PFSK-1 (cell line): ENCODE measurements around the gene GSE1.

Source experiments
- FOXP2 ChIP-seq: optimal IDR thresholded peaks from 2 replicates; pipeline ENCODE3; 2011; ENCODE audit warnings: borderline replicate concordance, control low read depth, inconsistent platforms; ENCODE audit not compliant: insufficient read depth; ENCODE audit errors: extremely low read length, extremely low read depth
- POLR2AphosphoS5 ChIP-seq: IDR thresholded peaks from 2 replicates; pipeline ENCODE4 v1.6.1; 2012; ENCODE audit warnings: low read depth, mild to moderate bottlenecking, control low read depth, low read length, moderate library complexity
- REST ChIP-seq, 2 experiments: IDR thresholded peaks; 2 replicates each; pipeline versions ENCODE4 v1.6.1 to v1.8.0; 2011 to 2012; ENCODE audit warnings: low read depth in 2 of 2, low read length in 2 of 2, control low read depth in 1 of 2, inconsistent platforms in 1 of 2, mild to moderate bottlenecking in 1 of 2, moderate library complexity in 1 of 2; ENCODE audit not compliant: insufficient read depth in 1 of 2
- SIN3A ChIP-seq: IDR thresholded peaks from 2 replicates; pipeline ENCODE4 v1.6.1; 2012; ENCODE audit warnings: mild to moderate bottlenecking, low read length, moderate library complexity, borderline replicate concordance; ENCODE audit not compliant: insufficient read depth
- TAF1 ChIP-seq: IDR thresholded peaks from 2 replicates; pipeline ENCODE4 v1.6.1; 2012; ENCODE audit warnings: low read length, control low read depth, borderline replicate concordance; ENCODE audit not compliant: insufficient read depth

Gene GSE1

GRCh38 chr16:85720302-85720637, 107.1 kb downstream of the GSE1 start:
- TF ChIP-seq SIN3A (no peak), REST (IDR thresholded peaks at IDR 0.05; ENCODE audit: insufficient read depth in 1 of 2, low read depth in 2 of 2, low read length in 2 of 2) (no peak), FOXP2 (no peak), POLR2AphosphoS5 (no peak), TAF1 (no peak)

GRCh38 chr16:85722128-85722893, 109.2 kb downstream of the GSE1 start:
- TF ChIP-seq FOXP2 = no peak
- no peak for TF ChIP-seq POLR2AphosphoS5
- no peak for TF ChIP-seq REST (IDR thresholded peaks at IDR 0.05; ENCODE audit: insufficient read depth in 1 of 2, low read depth in 2 of 2, low read length in 2 of 2)
- no peak for TF ChIP-seq TAF1
- no peak for TF ChIP-seq SIN3A

- TF ChIP-seq FOXP2 (no peak), TAF1 (no peak), SIN3A (no peak), POLR2AphosphoS5 (no peak), REST (IDR thresholded peaks at IDR 0.05; ENCODE audit: insufficient read depth in 1 of 2, low read depth in 2 of 2, low read length in 2 of 2) (no peak)
Observed at GRCh38 chr16:85724126-85724879, 111.2 kb downstream of the GSE1 start.

- TF ChIP-seq SIN3A (no peak), POLR2AphosphoS5 (no peak), FOXP2 (no peak), TAF1 (no peak), REST (IDR thresholded peaks at IDR 0.05; ENCODE audit: insufficient read depth in 1 of 2, low read depth in 2 of 2, low read length in 2 of 2) (no peak)
Observed at GRCh38 chr16:85724936-85725335, 111.8 kb downstream of the GSE1 start.
